Measurements from ENCODE around the gene STON2.
"Not testable (repeated sequence)": the region's sequence is repeated elsewhere in the genome, so short reads cannot be mapped to it uniquely, and the experiment has no call there.

Gene STON2, protein sequence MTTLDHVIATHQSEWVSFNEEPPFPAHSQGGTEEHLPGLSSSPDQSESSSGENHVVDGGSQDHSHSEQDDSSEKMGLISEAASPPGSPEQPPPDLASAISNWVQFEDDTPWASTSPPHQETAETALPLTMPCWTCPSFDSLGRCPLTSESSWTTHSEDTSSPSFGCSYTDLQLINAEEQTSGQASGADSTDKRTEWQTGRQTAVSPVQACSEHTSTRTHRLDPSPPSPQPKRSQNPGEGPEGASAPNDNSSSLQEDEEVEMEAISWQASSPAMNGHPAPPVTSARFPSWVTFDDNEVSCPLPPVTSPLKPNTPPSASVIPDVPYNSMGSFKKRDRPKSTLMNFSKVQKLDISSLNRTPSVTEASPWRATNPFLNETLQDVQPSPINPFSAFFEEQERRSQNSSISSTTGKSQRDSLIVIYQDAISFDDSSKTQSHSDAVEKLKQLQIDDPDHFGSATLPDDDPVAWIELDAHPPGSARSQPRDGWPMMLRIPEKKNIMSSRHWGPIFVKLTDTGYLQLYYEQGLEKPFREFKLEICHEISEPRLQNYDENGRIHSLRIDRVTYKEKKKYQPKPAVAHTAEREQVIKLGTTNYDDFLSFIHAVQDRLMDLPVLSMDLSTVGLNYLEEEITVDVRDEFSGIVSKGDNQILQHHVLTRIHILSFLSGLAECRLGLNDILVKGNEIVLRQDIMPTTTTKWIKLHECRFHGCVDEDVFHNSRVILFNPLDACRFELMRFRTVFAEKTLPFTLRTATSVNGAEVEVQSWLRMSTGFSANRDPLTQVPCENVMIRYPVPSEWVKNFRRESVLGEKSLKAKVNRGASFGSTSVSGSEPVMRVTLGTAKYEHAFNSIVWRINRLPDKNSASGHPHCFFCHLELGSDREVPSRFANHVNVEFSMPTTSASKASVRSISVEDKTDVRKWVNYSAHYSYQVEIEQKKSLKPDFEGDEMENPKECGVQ

DNA sequence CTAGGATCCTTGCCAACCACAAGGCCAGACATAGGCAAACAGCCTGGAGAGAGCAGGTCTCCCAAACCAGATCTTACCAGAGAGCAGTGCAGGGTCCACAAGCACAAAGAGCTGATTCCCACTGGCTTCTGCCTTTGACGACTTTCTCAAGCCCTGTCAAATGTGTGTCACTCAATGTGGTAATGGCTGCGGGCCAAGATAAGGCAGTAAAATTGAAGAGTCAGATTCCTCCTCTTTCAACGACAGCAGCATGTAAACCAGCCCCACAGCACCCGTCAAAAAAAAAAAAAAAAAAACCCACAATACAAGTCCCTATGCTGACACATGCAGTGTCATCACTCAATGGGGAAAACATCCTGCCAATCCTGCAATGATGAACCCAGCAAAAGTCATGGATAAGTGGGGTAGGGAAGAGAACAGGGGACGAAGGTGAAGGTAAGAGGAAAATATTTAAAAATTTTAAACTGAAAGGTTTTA is at the start of gene STON2:
TSS of gene STON2 (minus strand) at position 123 of the 477 bp plus-strand sequence. CDS start 1,942 bp downstream, outside the sequence.
- DNase-seq: peak; percentile 41

DNA sequence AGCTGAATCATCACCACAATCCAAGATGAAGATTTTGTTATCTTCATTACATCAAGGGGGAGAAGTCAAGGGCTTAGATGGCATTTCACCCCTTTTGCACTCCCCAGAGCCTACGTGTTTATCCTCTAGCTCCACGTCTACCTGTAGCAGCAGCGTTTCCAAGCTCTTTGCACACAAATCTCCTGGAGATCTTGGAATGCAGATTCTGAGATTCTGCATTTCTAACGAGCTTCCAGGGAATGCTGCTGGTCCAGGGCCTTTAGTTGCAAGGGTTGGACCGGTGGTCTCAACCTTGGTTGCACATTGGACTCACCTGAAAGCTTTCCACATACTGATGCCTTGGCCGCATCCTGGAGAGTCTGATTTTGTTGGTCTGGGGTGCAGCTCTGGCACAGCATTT is 49.5 kb upstream of the STON2 start:
- DNase-seq: no peak

DNA sequence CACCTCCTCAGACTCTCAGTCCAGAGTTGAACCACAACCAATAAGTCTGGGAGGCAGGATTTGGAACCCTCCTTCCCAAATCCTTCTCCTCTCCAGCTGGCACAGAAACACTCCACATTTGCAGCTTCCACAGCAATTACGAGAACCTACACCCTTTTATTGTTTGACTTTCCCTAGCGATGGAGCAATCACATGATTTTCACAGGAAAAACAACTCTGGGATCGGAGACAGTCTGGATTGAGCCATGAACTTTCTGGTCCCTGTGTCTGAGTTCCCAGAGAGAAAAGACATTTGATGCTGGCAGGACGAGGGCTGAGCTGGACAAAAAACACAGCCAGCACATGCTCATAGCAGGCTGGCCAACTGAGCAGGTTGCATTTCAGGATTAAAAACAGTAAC is 49.0 kb upstream of the STON2 start:
- DNase-seq: no peak

DNA sequence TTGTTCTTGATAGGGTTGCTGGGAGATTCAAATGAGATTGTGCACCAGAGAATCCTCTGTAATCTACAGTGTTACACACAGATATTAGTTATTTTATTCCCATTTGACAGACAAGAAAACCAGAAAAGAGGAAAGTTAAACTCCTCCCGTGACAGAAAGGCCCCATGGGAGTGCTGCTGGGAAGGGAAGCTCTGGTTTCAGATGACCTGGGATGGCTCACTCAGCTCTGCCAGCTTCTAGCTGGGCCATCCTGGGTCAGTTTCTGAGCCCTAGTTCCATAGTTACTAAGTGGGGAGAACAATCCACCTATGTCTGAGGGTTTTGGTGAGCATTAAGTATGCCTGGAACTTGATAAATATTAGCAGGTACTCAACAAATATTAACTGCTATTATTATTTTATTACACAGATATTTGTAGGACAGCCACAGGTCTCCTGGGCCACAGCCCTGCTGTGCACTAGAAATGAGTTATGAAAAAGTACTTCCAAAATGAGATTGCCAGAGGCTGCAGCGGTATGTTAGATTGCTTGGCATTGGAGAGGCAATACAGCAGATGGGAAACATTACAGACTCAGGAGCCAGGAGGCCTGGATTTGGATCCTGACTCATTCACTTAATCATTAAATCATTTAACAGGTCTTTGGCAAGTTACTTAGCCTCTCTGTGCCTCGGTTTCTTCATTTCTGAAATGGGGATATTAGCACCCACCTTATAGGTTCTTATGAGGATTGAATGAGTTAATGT is 47.1 kb upstream of the STON2 start:
- DNase-seq: no peak

DNA sequence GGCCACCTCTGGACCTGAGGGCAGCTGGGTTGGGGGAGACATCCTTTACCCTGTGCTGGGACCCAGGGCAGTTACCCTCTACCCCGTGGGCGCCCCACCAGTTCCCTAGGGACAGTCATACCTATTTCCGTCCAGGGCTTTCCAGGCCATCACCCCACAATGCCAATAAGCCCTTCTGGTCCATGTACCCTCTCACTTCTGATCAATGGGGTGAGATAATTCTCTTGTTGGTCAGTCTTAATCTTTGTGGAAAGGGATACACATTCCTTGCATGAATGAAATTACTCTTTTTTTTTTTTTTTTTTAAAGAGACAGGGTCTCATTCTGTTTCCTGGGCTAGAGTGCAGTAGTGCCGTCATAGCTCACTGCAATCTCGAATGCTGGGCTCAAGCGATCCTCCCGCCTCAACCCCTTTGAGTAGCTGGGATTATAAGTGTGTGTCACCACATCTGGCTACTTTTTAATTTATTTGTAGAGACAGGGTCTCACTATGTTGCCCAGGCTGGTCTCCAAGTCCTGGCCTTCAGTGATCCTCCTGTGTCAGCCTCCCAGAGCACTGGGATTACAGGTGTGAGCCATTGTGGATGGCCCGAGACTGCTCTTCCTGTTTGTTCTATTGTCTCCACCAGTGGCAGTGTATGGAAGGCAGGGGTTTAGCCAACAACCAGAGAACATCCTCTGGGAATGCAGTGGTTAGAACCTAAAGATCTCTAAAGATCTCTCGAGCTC is 46.3 kb upstream of the STON2 start:
- DNase-seq: no peak

DNA sequence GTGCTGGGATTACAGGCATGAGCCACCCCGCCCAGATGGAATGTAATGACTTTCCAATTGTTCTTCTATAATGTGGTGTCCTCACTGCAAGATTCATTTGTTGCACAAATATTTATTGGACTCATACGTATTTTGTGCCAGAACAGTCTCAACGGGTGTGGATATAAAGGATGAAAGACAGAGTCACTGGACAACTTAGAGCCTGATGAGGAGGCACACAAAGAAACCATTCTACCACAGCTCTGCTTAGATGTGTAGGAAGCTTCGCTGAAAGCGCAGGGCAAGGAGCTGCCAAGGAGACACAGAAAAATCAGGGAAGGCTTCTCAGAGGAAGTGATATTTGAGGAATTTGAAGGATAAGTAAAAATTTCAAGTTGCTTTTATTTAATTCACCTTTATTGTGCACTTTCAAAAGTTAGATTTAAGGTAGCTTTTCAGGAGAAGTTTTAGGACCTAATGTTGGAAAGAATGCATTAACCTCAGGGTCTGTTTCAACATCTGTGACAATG is 41.6 kb upstream of the STON2 start:
- no peak for DNase-seq

DNA sequence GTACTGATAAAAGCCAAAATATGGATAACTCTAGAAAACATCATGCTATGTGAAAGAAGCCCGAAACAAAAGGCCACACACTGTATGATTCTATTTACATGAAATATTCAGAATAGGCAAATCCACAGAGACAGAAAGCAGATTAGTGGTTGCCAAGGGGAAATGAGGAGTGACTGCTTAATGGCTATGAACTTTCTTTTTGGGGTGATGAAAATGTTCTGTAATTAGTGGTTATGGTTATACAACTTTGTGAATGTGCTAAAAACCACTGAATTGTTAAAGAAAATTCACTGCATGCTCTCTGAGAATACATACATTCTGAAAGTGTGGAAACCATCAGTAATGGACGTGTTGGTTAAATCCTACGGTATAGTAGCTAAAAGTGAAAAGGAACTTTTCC is 39.9 kb upstream of the STON2 start:
- DNase-seq: no peak

DNA sequence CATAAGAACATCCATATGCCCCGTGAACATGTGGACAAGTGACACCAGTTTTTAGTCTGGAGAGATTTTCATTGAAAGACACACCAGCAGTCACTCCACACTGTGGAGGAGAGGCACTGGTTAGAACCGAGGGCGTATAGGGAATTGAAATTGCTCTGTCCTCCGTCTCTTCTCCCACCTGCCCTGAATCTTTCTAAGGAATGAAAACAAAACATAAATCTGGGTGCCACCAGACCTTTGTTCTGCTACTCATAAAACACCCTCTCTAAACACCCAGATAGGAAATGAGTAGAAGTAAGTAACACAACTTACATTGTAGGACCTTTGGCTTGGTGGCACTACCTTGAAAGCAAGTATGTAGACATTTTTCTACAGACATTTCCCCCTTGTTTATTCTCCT is 37.1 kb upstream of the STON2 start:
- no peak for DNase-seq

DNA sequence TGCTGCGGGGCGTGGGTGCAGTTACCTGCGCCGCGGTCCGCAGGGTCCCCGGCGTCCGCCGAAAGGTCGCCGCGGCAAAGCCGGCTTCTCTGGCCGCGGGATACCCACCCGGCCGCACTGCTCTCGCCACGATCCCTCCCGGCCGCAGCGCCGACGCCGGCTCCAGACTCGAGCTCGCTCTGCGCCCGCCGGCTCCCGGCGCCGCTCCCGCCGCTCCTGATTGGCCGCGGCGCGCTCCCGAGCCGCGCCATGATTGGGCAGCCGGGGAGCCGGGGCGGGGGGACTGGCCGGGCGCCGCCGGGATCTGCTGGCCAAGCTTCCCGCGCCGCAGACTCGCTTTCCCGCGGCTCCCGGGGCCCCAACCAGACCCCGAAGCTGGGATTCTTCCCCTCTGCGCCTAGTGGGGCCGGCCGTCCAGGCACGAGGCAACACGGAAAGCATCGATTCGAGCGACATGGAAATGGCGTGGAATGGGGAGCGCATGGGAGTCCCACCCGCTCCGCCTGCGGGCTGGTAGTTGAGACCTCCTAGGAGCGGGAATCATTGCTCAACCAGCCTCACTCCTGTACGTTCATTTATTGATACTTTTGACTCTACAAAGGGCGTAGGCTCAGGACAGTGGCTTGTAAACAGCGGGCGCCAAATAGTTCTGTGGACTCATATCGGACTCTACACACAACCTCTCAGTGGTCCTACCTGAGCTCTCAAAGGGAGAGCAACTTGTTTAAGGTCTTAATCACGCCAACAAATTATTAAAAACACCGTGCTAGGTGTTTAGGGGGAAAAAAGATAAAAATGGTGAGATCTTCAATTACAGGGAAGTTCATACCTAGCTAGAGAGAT is 36.4 kb upstream of the STON2 start:
- DNase-seq: peak; percentile 30

DNA sequence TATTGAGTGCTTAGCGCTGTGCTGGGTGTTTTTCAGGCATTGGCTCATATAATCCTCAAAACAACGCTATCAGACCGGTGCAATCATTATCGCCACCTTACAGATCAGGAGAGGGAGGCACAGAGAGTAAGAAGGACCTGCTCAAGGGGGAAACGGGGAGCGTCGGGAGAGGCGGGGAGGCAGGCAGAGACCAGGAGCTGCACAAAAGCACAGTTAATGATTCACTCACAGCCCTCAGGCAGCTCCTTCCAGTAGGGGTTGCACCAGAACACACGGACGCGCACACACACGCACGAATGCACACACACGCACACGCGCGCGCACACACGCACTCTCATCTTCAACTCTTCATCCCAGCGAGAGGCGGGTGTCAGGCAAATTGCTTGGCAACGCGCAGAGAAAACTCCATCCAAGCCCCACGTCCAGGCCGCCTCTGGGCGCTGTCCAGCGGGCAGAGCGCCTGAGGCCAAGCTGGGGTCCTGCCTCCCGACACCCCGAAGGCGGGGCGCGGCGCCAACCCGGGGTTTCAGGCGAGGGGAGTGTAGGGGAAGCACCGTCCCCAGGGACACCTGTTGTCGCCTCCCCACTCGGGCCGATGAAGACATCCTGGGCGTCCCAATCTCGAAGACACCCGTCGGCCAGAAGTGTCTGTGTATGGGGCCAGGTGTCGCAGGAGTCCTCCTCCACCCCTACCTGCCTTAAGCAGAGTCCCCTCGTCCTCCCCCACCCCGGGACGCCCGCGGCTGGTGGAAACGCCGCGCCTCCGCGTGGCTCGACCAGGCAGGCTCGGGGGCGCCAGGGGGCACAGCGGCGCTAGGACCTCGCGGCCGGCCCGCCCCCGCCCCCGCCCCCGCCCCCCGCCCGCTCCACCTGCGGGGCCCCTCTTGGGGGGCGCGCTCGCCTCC is 35.5 kb upstream of the STON2 start:
- no peak for DNase-seq

DNA sequence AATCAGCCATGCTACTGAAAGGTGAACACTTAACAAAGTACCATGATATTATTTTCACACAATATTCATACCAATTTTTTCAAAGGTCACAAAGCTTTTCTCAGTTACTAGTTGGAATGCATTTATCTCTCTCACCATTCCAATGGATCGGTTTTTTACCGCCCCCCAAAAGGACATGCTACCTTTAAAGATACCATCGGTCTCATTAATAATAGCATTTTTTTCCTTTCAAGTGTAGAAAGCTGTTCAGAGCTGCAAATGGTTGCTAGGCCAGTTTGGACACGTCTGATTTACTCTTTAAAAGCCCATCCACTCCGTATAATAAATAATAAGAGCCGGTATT is 34.9 kb upstream of the STON2 start:
- DNase-seq: no peak

DNA sequence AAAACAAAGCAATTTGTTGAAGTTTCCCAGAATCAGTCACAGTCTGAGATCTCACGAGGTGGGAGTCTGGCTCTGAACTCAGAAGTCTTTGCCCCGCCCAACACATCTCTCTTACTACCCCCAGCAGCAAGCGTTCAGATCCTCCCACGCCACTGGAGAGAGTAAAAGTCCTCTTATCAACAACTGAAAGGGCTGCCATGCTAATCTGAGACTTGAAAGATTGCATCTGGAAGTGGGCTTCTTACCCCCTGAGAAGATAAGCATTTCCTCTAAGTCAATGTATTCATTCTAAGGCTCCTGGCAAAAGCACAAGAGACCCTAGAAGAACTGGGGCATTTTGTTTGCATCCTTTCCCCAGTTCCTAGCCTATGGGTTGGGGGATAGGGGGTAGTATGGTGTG is 34.1 kb upstream of the STON2 start:
- DNase-seq: no peak

DNA sequence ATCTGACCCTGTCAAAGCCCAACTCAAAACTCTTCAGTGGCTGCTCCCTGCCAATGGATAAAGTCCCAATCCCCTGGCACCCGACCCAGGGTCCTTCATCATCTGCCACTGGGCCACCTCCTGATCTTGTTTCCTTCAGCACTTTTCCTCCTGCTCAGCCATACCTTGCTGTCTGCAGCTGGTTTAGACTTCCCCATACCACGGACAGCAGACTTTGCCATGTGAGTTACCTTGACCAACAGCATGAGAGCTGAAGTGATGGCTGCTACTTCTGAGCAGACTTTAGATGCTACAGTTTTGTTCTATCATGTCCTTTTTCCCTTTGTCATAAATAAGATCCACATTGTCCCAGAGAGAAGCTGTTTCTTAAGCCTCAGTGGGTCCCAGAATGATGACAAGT is 33.3 kb upstream of the STON2 start:
- no peak for DNase-seq

DNA sequence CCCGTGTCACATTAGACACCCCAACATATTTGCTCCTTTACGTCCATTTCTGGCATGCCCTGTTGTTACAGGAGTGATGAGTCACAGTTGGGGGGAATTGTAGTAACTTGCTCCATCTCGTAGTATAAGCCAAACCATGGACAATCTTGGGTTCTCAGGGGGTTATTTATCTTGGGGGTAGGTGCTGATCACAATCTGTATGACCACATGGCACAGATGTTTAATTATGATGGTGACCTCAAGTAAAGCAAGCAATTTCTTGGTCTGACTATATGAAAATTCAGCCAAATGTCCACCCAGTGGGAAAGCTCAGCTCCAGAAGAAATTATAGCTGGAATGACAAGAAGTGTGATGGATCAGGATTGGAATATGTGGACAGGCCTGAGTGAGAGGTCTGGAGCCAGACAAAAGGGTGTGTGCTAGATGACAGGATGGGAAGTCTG is 32.1 kb upstream of the STON2 start:
- no peak for DNase-seq

DNA sequence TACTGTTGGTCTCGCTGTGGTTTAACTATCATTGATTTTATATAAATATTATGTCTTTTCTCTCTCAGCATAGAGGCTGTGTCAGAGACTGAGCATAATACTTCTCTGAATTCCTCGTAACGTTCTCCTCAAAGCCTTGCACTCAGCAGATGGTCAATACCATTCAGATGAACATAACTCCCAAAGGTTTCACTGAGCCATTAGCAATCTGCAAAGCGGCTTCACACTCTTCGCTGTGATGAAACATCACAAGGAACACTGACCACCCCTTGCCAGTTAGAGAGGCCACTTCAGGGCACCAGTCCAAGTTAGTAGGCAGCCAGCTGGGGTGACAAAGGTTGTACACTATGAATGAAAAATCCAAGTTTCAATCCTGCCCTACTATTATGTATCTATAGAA is 30.1 kb upstream of the STON2 start:
- DNase-seq: no peak

DNA sequence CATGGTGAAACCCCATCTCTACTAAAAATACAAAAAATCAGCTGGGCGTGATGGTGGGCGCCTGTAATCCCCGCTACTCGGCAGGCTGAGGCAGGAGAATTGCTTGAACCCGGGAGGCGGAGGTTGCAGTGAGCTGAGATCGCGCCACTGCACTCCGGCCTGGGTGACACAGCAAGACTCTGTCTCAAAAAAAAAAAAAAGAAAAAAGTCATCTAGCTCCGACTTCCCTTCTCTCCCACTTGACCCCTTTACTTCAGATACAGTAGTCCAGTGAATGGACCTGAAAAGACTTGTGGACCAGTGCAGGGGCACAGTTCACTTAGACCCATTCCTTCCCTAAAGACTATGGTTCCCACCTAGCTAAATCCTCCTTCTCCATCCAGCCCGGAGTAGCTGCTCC is 29.6 kb upstream of the STON2 start:
- DNase-seq: not testable (repeated sequence)

DNA sequence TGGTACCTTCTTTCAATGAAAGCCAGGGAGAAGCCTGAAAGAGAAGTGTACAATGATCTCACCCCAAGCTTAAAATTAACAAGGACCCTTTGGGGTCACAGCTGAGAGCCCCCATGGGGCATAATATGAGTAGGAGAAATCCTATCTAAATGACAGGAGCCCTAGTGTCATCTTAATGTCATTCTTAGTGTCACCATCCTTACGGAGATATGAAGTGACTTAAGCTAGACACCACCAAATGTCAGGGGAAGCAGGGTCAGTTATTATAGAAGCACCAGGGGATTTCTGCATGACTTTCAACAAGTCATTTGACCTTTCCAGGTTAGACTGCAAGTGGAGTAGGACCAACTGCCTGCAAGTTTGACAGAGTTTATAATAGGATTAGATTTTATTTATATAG is 28.9 kb upstream of the STON2 start:
- DNase-seq: no peak

DNA sequence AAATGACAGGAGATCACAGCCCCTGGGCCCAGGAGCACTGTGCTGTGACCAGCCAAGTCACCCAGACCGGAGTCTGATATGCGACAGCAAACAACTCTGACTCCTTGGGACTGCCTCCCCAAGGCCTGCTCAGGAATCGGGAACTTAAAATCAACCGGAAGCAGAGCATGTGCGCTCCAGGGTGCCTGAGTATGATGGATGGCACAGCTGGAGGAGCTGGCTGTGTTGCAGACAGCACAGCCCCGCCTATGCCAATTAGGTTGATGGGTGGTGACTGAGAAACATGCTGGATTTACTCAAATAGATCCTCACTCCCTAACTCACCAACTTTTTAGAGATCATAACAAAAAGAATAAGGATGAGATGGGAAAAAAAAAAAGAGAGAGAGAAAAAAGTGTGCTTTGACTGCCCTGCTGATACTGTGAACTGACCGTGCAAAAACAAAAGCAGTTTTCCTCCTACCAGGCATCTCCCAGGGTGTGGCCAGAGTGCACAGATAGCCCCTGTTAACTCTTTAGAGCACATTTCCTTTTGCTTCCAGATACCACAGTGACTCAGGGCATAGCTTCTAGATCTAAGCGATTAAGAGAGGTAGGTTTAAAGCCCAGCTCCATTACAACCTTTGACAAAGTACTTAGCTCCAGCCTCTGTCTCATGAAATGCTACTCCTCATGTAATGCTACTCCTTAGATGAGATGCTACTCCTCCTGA is 27.4 kb upstream of the STON2 start:
- DNase-seq: no peak

DNA sequence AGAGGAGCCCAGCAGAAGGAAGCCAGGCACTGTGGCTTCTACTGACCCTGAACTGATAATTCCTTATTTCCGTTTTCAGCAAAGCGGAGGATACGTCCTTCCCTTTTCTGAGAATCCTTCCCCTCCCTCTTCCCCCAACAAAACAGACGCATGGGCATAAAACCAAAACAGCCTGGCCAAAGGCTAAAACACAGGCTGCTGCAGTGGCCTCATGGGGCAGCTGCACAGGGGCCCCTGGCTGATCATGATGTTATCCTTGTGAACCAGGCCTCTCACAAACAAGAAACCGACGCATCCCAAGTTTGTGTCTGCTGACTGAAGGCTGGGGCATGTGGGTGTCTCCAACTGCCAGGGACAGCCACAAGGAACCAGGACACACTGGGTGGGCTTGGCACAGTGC is 23.4 kb upstream of the STON2 start:
- DNase-seq: no peak
